ENCODE data around the gene CSRP1. TPM values are rescaled to one million over a fixed set of nuclear protein-coding genes. Genes with fewer than 3 reads are reported as not detected.

CSRP1 gene
- polyA plus RNA-seq, 1 donor from 2014 or later = 4.2 TPM

DNA sequence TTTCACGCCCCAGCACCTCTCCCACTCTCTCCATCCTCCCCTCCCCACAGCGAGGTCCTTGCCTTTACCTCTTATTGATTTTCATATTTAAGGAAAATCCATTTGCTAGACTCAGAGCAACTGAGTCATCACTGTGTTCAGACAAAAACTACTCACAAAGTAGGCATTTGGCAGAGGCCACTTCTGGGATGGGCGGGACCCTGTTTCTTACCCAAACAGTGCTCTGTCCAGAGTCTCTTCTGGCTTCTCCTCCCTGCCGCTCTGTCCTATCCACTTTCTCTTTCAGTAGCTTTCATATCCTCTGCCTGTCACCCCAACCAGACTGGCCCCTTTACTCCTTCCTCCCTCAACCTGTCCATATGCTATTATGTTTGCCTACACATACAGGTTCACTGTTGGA is 29.6 kb upstream of the CSRP1 start:
- H3K9me2 ChIP-seq (ENCODE audit: insufficient read depth, low read length) = no peaks in the 10 kb centered on the region
- H3K4me3 ChIP-seq (ENCODE audit: low read length) = no peak overlapping the region
- no peaks in the 10 kb centered on the region for H3F3A ChIP-seq (ENCODE audit: insufficient read depth, low read length, poor library complexity, severe bottlenecking)
- no peaks in the 10 kb centered on the region for H3K79me2 ChIP-seq (replicated peaks; ENCODE audit: insufficient read depth, low read length)
- no peaks in the 10 kb centered on the region for H3K36me3 ChIP-seq (ENCODE audit: insufficient read depth, low read length)
- TF ChIP-seq EP300 (conservative IDR thresholded peaks at IDR 0.05; ENCODE audit: poor library complexity, severe bottlenecking) (no peak), MXI1 (conservative IDR thresholded peaks at IDR 0.05; ENCODE audit: poor library complexity, severe bottlenecking) (no peak)
- TF ChIP-seq, protein P1, sequence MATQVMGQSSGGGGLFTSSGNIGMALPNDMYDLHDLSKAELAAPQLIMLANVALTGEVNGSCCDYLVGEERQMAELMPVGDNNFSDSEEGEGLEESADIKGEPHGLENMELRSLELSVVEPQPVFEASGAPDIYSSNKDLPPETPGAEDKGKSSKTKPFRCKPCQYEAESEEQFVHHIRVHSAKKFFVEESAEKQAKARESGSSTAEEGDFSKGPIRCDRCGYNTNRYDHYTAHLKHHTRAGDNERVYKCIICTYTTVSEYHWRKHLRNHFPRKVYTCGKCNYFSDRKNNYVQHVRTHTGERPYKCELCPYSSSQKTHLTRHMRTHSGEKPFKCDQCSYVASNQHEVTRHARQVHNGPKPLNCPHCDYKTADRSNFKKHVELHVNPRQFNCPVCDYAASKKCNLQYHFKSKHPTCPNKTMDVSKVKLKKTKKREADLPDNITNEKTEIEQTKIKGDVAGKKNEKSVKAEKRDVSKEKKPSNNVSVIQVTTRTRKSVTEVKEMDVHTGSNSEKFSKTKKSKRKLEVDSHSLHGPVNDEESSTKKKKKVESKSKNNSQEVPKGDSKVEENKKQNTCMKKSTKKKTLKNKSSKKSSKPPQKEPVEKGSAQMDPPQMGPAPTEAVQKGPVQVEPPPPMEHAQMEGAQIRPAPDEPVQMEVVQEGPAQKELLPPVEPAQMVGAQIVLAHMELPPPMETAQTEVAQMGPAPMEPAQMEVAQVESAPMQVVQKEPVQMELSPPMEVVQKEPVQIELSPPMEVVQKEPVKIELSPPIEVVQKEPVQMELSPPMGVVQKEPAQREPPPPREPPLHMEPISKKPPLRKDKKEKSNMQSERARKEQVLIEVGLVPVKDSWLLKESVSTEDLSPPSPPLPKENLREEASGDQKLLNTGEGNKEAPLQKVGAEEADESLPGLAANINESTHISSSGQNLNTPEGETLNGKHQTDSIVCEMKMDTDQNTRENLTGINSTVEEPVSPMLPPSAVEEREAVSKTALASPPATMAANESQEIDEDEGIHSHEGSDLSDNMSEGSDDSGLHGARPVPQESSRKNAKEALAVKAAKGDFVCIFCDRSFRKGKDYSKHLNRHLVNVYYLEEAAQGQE (IDR thresholded peaks at IDR 0.05; ENCODE audit: borderline replicate concordance) = no peak
- no peak overlapping the region for H3K27ac ChIP-seq (ENCODE audit: low read length)
- no peak overlapping the region for H2AFZ ChIP-seq (ENCODE audit: low read depth, low read length)
- H4K20me1 ChIP-seq (ENCODE audit: insufficient read depth) = no peaks in the 10 kb centered on the region
- H3K9me3 ChIP-seq (ENCODE audit: low read length) = no peaks in the 10 kb centered on the region
- H3K9ac ChIP-seq (ENCODE audit: low read length) = no peak overlapping the region
- peaks cover 38% of the 10 kb centered on the region for H3K27me3 ChIP-seq (ENCODE audit: insufficient read depth, low read depth, low read length)
- H3K4me2 ChIP-seq (ENCODE audit: low read length) = no peak overlapping the region

DNA sequence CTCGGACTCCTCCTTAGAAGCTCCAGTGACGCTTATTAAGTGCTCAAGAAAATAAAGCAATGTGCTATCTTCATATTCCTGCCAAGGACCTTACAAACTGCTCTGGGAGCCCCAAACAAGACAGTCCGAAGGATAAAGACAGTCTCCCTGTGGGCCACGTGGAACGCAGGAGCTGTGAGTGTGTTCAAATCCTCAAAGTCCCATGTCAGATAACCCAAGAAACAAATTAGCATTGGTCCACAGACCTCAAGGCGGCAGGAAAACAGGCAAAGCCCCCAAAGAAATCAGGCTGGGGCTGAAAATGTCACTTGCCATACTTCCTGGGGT is 29.0 kb upstream of the CSRP1 start:
- Histone ChIP-seq H3K9ac (ENCODE audit: low read length) (no peak overlapping the region), H3F3A (ENCODE audit: insufficient read depth, low read length, poor library complexity, severe bottlenecking) (no peaks in the 10 kb centered on the region), H3K9me2 (ENCODE audit: insufficient read depth, low read length) (no peaks in the 10 kb centered on the region), H3K36me3 (ENCODE audit: insufficient read depth, low read length) (no peaks in the 10 kb centered on the region), H3K27ac (ENCODE audit: low read length) (no peak overlapping the region), H3K4me3 (ENCODE audit: low read length) (no peak overlapping the region), H3K4me2 (ENCODE audit: low read length) (no peak overlapping the region), H3K27me3 (ENCODE audit: insufficient read depth, low read depth, low read length) (peaks cover 35% of the 10 kb centered on the region), H3K79me2 (replicated peaks; ENCODE audit: insufficient read depth, low read length) (no peaks in the 10 kb centered on the region), H3K9me3 (ENCODE audit: low read length) (no peaks in the 10 kb centered on the region), H4K20me1 (ENCODE audit: insufficient read depth) (no peaks in the 10 kb centered on the region), H2AFZ (ENCODE audit: low read depth, low read length) (no peak overlapping the region)
- TF ChIP-seq MXI1 (conservative IDR thresholded peaks at IDR 0.05; ENCODE audit: poor library complexity, severe bottlenecking) = no peak
- TF ChIP-seq POLR2AphosphoS5 (IDR thresholded peaks at IDR 0.05) = no peak
- TF ChIP-seq RAD21 (conservative IDR thresholded peaks at IDR 0.05) = no peak
- no peak for TF ChIP-seq EZH2 (IDR thresholded peaks at IDR 0.05; ENCODE audit: borderline replicate concordance, insufficient read depth, low read length, poor library complexity, severe bottlenecking)
- TF ChIP-seq TAF1 (IDR thresholded peaks at IDR 0.05; ENCODE audit: low read depth) = no peak
- TF ChIP-seq SMC3 (conservative IDR thresholded peaks at IDR 0.05; ENCODE audit: poor library complexity) = no peak
- TF ChIP-seq, protein P2, sequence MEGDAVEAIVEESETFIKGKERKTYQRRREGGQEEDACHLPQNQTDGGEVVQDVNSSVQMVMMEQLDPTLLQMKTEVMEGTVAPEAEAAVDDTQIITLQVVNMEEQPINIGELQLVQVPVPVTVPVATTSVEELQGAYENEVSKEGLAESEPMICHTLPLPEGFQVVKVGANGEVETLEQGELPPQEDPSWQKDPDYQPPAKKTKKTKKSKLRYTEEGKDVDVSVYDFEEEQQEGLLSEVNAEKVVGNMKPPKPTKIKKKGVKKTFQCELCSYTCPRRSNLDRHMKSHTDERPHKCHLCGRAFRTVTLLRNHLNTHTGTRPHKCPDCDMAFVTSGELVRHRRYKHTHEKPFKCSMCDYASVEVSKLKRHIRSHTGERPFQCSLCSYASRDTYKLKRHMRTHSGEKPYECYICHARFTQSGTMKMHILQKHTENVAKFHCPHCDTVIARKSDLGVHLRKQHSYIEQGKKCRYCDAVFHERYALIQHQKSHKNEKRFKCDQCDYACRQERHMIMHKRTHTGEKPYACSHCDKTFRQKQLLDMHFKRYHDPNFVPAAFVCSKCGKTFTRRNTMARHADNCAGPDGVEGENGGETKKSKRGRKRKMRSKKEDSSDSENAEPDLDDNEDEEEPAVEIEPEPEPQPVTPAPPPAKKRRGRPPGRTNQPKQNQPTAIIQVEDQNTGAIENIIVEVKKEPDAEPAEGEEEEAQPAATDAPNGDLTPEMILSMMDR (IDR thresholded peaks at IDR 0.05; ENCODE audit: poor library complexity, severe bottlenecking) = no peak
- TF ChIP-seq EP300 (conservative IDR thresholded peaks at IDR 0.05; ENCODE audit: poor library complexity, severe bottlenecking) = no peak
- TF ChIP-seq, protein P1 (IDR thresholded peaks at IDR 0.05; ENCODE audit: borderline replicate concordance) = no peak
